GM12878 (cell line): ENCODE data around the gene CYP26B1. TPM values are rescaled to one million over a fixed set of nuclear protein-coding genes. Genes with fewer than 3 reads are reported as not detected.

Experiments
- ATAC-seq: fragments of 200-7000 bp; cut with Tn5 transposase; 3 replicates; pipeline ENCODE4 v1.9.1; 2020; ENCODE audit warnings: mild to moderate bottlenecking, moderate library complexity
- BruUV-seq: library from RNA; stranded (reverse); fragments of 400-500 nt; replicated peaks from 2 replicates; lab custom pipeline; 2021; lab: Mats Ljungman, UMichigan
- CTCF ChIA-PET: fragments of 300-600 bp; sonication (Branson Sonifier 250); formaldehyde crosslinking; extraction: SDS; loops from one replicate; lab custom pipeline; 2021; ENCODE audit warnings: inconsistent platforms; lab: Yijun Ruan, JAX
- POLR2A ChIA-PET: fragments of 350-600 bp; formaldehyde crosslinking; extraction: SDS; loops from one replicate; lab custom pipeline; 2021; ENCODE audit warnings: inconsistent platforms; lab: Charles Lee
- RAD21 ChIA-PET: fragments of 300-600 bp; sonication (Branson Sonifier 250); formaldehyde crosslinking; loops from one replicate; lab custom pipeline; 2023; ENCODE audit warnings: antibody characterized with exemption; ENCODE audit not compliant: unreplicated experiment; lab: Charles Lee
- SMC1A ChIA-PET: fragments of 300-600 bp; sonication (Branson Sonifier 250); formaldehyde crosslinking; loops from one replicate; lab custom pipeline; 2023; ENCODE audit not compliant: unreplicated experiment, uncharacterized antibody; lab: Charles Lee
- DNase-seq: peaks from one replicate; pipeline ENCODE4 v3.0.0-alpha.2; 2011; ENCODE audit warnings: low read depth, low spot score
- FAIRE-seq: peaks from 3 replicates; lab custom pipeline; 2011; peaks lifted over from hg19 to GRCh38; lab: Jason Lieb, UNC
- H2AFZ ChIP-seq: 2 replicates; pipeline ENCODE4 v1.6.0; 2011; ENCODE audit warnings: low read depth, low read length, control low read depth; ENCODE audit not compliant: control insufficient read depth
- H3K27ac ChIP-seq: 2 replicates; pipeline ENCODE4 v1.5.1; 2011; ENCODE audit warnings: control low read depth; ENCODE audit not compliant: control insufficient read depth, insufficient read depth
- H3K27me3 ChIP-seq, 2 experiments: replicated peaks in 1 of 2; 2 replicates each; pipeline versions ENCODE4 v1.6.0 to v1.6.1; 2011; ENCODE audit warnings: low read length in 1 of 2; ENCODE audit not compliant: control insufficient read depth in 2 of 2, insufficient read depth in 2 of 2
- H3K36me3 ChIP-seq, 2 experiments: 2 replicates each; pipeline ENCODE4 v1.5.1; 2011; ENCODE audit warnings: low read length in 1 of 2; ENCODE audit not compliant: control insufficient read depth in 2 of 2, insufficient read depth in 2 of 2
- H3K4me1 ChIP-seq: 2 replicates; pipeline ENCODE4 v1.6.1; 2011; ENCODE audit warnings: mild to moderate bottlenecking, low read length, moderate library complexity, mixed read lengths; ENCODE audit not compliant: control insufficient read depth, insufficient read depth
- H3K4me2 ChIP-seq: 2 replicates; pipeline ENCODE4 v1.6.0; 2011; ENCODE audit warnings: control low read depth; ENCODE audit not compliant: control insufficient read depth, insufficient read depth
- H3K4me3 ChIP-seq: fragments of 200-600 bp; sonication (generic); 2 replicates; pipeline ENCODE4 v1.5.1; 2016
- H3K79me2 ChIP-seq: 2 replicates; pipeline ENCODE4 v1.6.0; 2011; ENCODE audit warnings: low read length; ENCODE audit not compliant: control insufficient read depth, insufficient read depth
- H3K9ac ChIP-seq: 2 replicates; pipeline ENCODE4 v1.8.0; 2011; ENCODE audit warnings: low read length, control low read depth, mixed read lengths; ENCODE audit not compliant: control insufficient read depth, insufficient read depth
- H3K9me3 ChIP-seq: replicated peaks from 3 replicates; pipeline ENCODE4 v1.5.1; 2011; ENCODE audit warnings: mild to moderate bottlenecking, low read length; ENCODE audit not compliant: control insufficient read depth, insufficient read depth
- H4K20me1 ChIP-seq: 2 replicates; pipeline ENCODE4 v1.6.0; 2011; ENCODE audit not compliant: control insufficient read depth, insufficient read depth
- CEBPB ChIP-seq, 2 experiments: fragments of 150-350 bp in 1 of 2; IDR thresholded peaks; 2 replicates each; pipeline ENCODE4 v1.6.1; 2012 to 2014; ENCODE audit warnings: low read depth in 2 of 2, low read length in 2 of 2, borderline replicate concordance in 1 of 2, inconsistent platforms in 1 of 2
- CHD1 ChIP-seq: IDR thresholded peaks from 2 replicates; pipeline ENCODE4 v1.6.1; 2012; ENCODE audit warnings: low read depth, low read length, improper control_type of control experiment
- CHD2 ChIP-seq: IDR thresholded peaks from 2 replicates; pipeline ENCODE4 v1.6.1; 2011; ENCODE audit warnings: low read depth, low read length, improper control_type of control experiment, borderline replicate concordance
- FOS ChIP-seq: IDR thresholded peaks from 3 replicates; pipeline ENCODE4 v1.6.1; 2011; ENCODE audit warnings: borderline replicate concordance; ENCODE audit not compliant: insufficient read length; ENCODE audit errors: extremely low read depth
- KDM1A ChIP-seq: fragments of 200-600 bp; sonication (generic); IDR thresholded peaks from 2 replicates; pipeline ENCODE4 v1.6.1; 2016; ENCODE audit warnings: borderline replicate concordance
- POU2F2 ChIP-seq: IDR thresholded peaks from 3 replicates; pipeline ENCODE4 v1.6.1; 2011; ENCODE audit warnings: low read depth, mild to moderate bottlenecking, low read length, borderline replicate concordance
- SP1 ChIP-seq: IDR thresholded peaks from one replicate; pipeline ENCODE4 v1.6.1; 2011; ENCODE audit warnings: low read depth, low read length
- SREBF2 ChIP-seq: IDR thresholded peaks from 2 replicates; pipeline ENCODE4 v1.6.1; 2012; ENCODE audit warnings: mild to moderate bottlenecking, low read length
- STAT3 ChIP-seq: IDR thresholded peaks from 2 replicates; pipeline ENCODE4 v1.6.1; 2011; ENCODE audit warnings: low read depth, low read length, improper control_type of control experiment
- YBX1 ChIP-seq: fragments of 450-650 bp; IDR thresholded peaks from 2 replicates; pipeline ENCODE4 v1.6.1; 2016; ENCODE audit warnings: antibody characterized with exemption
- ZNF592 ChIP-seq: fragments of 450-650 bp; IDR thresholded peaks from 2 replicates; pipeline ENCODE4 v1.6.1; 2017; ENCODE audit warnings: mild to moderate bottlenecking, moderate library complexity
- WGBS: methylation state at CpG from one replicate; pipeline ENCODE4 v1.1.6; 2016; ENCODE audit warnings: low lambda C conversion rate; ENCODE audit not compliant: insufficient replicate concordance, insufficient coverage; ENCODE audit errors: missing lambda C conversion rate; 5-methylcytosine and 5-hydroxymethylcytosine counted together
- in situ Hi-C: fragments of 300-500 bp; cut with MboI; formaldehyde crosslinking; loops from 9 replicates; pipeline ENCODE4 v1.14.3; 2018; ENCODE audit warnings: mixed read lengths
- intact Hi-C: fragments of 100-400 bp; cut with micrococcal nuclease; formaldehyde crosslinking; loops from one replicate; pipeline ENCODE4 v1.14.2; 2022; ENCODE audit not compliant: unreplicated experiment
- polyA plus RNA-seq, 11 experiments: library from polyadenylated mRNA; depleted of rRNA in 4 of 11; unstranded in 6 of 11; stranded (reverse) in 5 of 11; fragments of >200 nt; fragmentation: Nextera tagmentation in 4 of 11; fragmentation: Illumina TruSeq in 1 of 11; extraction: Ambion mirVana in 4 of 11; extraction: Trizol in 1 of 11; gene quantifications; 1 replicate in 1 of 11; 2 replicates in 10 of 11; pipeline versions ENCODE4 v1.2.1 to v1.2.3, GENCODE V29; 2011 to 2016; ENCODE audit warnings: inconsistent platforms in 2 of 11, missing spikeins in 2 of 11, low read depth in 1 of 11
- total RNA-seq, 4 experiments: library from RNA; depleted of rRNA in 3 of 4; stranded (reverse); fragments of >200 nt in 3 of 4; fragmentation: Illumina TruSeq in 1 of 4; extraction: Trizol in 1 of 4; gene quantifications; 2 replicates each; pipeline versions ENCODE4 v1.2.1 to v1.2.3, GENCODE V29; 2013 to 2021
- TF ChIP-seq, protein P1 (sequence below): IDR thresholded peaks from 2 replicates; pipeline ENCODE4 v1.6.1; 2011; ENCODE audit warnings: borderline replicate concordance, low read depth, mild to moderate bottlenecking, moderate library complexity, low read length; ENCODE audit not compliant: insufficient read depth, poor library complexity, severe bottlenecking

The CYP26B1 gene
- total and polyA plus RNA-seq, 10 of the 15 experiments (the other 5 are each of a cell fraction or from before 2014, with no cell fraction given), result not detected

GRCh38 chr2:72104821-72105588, 42.7 kb downstream of the CYP26B1 start:
- Histone ChIP-seq H3K79me2 (no peaks in the 10 kb centered on the region), H3K9ac (no peak overlapping the region), H4K20me1 (no peaks in the 10 kb centered on the region), H2AFZ (no peak overlapping the region), H3K4me1 (no peaks in the 10 kb centered on the region), H3K27ac (no peak overlapping the region), H3K4me3 (no peak overlapping the region), H3K4me2 (no peak overlapping the region), H3K9me3 (no peaks in the 10 kb centered on the region), H3K27me3 (no peaks in the 10 kb centered on the region), H3K36me3 (no peaks in the 10 kb centered on the region)
- ChIA-PET SMC1A (no interaction called here), POLR2A (no interaction called here), RAD21 (no interaction called here), CTCF (no interaction called here)
- TF ChIP-seq STAT3 (no peak), FOS (no peak), SREBF2 (no peak), KDM1A (no peak), YBX1 (no peak), SP1 (no peak)
- intact Hi-C loops, result no loop called here
- BruUV-seq, result no TSS peak
- in situ Hi-C loops, result no loop called here
- no peak for ATAC-seq
- no peak for DNase-seq
- FAIRE-seq, result no peak
- WGBS, result 47% methylated on average over 21 of the region's 21 CpGs

DNA sequence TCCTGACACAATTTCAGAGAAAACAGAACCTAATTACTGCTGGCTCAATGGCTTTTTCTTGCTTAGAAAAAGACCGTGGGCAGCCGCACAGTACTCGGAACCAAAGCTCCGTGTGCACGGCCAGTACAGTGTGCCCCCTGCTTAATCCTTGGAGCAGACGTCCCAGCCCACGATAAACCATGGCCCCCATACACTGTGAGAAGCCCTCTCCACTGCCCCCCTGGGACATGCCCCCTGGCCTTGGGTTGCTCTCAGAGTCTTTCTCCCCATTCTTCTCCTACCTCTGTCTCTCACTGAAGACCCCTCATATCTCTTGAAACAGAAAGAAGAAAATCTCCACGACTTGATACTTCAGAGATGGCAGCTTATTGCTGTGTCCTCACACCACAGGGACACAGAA, 44.0 kb downstream of the CYP26B1 start:
- ATAC-seq (no peak), FAIRE-seq (no peak), DNase-seq (no peak)
- H3K4me3 ChIP-seq, result no peak overlapping the region
- in situ Hi-C loops, result no loop called here
- H3K36me3 ChIP-seq, result no peaks in the 10 kb centered on the region
- H3K27me3 ChIP-seq, result 0 out of 4 replicates have a peak, but pooled peaks cover 0 to 1% of the 10 kb centered on the region in 2 experiments
- no peaks in the 10 kb centered on the region for H3K4me1 ChIP-seq
- BruUV-seq, result no TSS peak
- H3K9me3 ChIP-seq, result no peaks in the 10 kb centered on the region
- ChIA-PET CTCF (no interaction called here), RAD21 (no interaction called here), POLR2A (no interaction called here), SMC1A (no interaction called here)
- intact Hi-C loops, result no loop called here
- H3K27ac ChIP-seq, result no peak overlapping the region
- H2AFZ ChIP-seq, result no peak overlapping the region
- H4K20me1 ChIP-seq, result no peaks in the 10 kb centered on the region
- H3K9ac ChIP-seq, result no peak overlapping the region
- H3K79me2 ChIP-seq, result no peaks in the 10 kb centered on the region
- H3K4me2 ChIP-seq, result no peak overlapping the region
- 64% methylated on average over 8 of the region's 8 CpGs for WGBS
- TF ChIP-seq CHD2, result no peak
- TF ChIP-seq FOS, result no peak
- TF ChIP-seq YBX1, result no peak
- TF ChIP-seq, protein P1, sequence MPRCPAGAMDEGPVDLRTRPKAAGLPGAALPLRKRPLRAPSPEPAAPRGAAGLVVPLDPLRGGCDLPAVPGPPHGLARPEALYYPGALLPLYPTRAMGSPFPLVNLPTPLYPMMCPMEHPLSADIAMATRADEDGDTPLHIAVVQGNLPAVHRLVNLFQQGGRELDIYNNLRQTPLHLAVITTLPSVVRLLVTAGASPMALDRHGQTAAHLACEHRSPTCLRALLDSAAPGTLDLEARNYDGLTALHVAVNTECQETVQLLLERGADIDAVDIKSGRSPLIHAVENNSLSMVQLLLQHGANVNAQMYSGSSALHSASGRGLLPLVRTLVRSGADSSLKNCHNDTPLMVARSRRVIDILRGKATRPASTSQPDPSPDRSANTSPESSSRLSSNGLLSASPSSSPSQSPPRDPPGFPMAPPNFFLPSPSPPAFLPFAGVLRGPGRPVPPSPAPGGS, result no peak
- TF ChIP-seq ZNF592, result no peak
- no peak for TF ChIP-seq POU2F2
- TF ChIP-seq CEBPB (IDR thresholded peaks at IDR 0.05; ENCODE audit: borderline replicate concordance in 1 of 2, low read depth in 2 of 2, low read length in 2 of 2), result no peak
- no peak for TF ChIP-seq CHD1
